HepG2 (cell line): Measurements from ENCODE around the gene KIF13A. TPM values are rescaled to one million over a fixed set of nuclear protein-coding genes. Genes with fewer than 3 reads are reported as not detected.

Source experiments
- CSRNP1 ChIP-seq: sonication (generic); formaldehyde crosslinking; IDR thresholded peaks from 2 replicates; pipeline ENCODE4 v1.8.1; 2023; ENCODE audit warnings: mild to moderate bottlenecking, missing genetic modification reagents
- FOXP4 ChIP-seq: sonication (generic); formaldehyde crosslinking; IDR thresholded peaks from 2 replicates; pipeline ENCODE4 v1.4.0; 2020; ENCODE audit warnings: missing genetic modification reagents
- HNF1B ChIP-seq: sonication (generic); formaldehyde crosslinking; IDR thresholded peaks from 2 replicates; pipeline ENCODE4 v1.5.1; 2020; ENCODE audit warnings: mild to moderate bottlenecking, moderate library complexity, missing genetic modification reagents
- KLF11 ChIP-seq: IDR thresholded peaks from 2 replicates; pipeline ENCODE4 v1.6.1; 2016; ENCODE audit warnings: missing compliant biosample characterization
- PITX1 ChIP-seq: sonication (generic); formaldehyde crosslinking; IDR thresholded peaks from 2 replicates; pipeline ENCODE4 v1.5.1; 2020; ENCODE audit warnings: mild to moderate bottlenecking, missing genetic modification reagents
- RFX1 ChIP-seq: fragments of 450-650 bp; IDR thresholded peaks from 2 replicates; pipeline ENCODE4 v1.6.1; 2017
- SKIL ChIP-seq: sonication (generic); formaldehyde crosslinking; IDR thresholded peaks from 2 replicates; pipeline ENCODE4 v1.8.0; 2022; ENCODE audit warnings: missing genetic modification reagents, mild to moderate bottlenecking, moderate library complexity, borderline replicate concordance
- WIZ ChIP-seq: sonication (generic); formaldehyde crosslinking; IDR thresholded peaks from 2 replicates; pipeline ENCODE4 v1.5.1; 2020; ENCODE audit warnings: mild to moderate bottlenecking, missing genetic modification reagents
- YY1 ChIP-seq: IDR thresholded peaks from 2 replicates; pipeline ENCODE4 v1.6.1; 2011; ENCODE audit warnings: low read length, low read depth, moderate library complexity, mild to moderate bottlenecking; ENCODE audit not compliant: insufficient read depth, insufficient replicate concordance
- ZMAT5 ChIP-seq: sonication (generic); formaldehyde crosslinking; IDR thresholded peaks from 2 replicates; pipeline ENCODE4 v1.5.0; 2020; ENCODE audit warnings: mild to moderate bottlenecking, low read depth, missing genetic modification reagents, borderline replicate concordance
- ZNF362 ChIP-seq: sonication (generic); formaldehyde crosslinking; IDR thresholded peaks from 2 replicates; pipeline ENCODE4 v1.4.0; 2020; ENCODE audit warnings: missing genetic modification reagents, mild to moderate bottlenecking, borderline replicate concordance
- ZNF839 ChIP-seq: sonication (generic); formaldehyde crosslinking; IDR thresholded peaks from 2 replicates; pipeline ENCODE4 v1.4.0; 2020; ENCODE audit warnings: missing genetic modification reagents, mild to moderate bottlenecking, borderline replicate concordance
- ZNF883 ChIP-seq: sonication (generic); formaldehyde crosslinking; IDR thresholded peaks from 2 replicates; pipeline ENCODE4 v1.5.1; 2020; ENCODE audit warnings: mild to moderate bottlenecking, missing genetic modification reagents; ENCODE audit errors: not compliant biosample characterization
- ZNF891 ChIP-seq: sonication (generic); formaldehyde crosslinking; IDR thresholded peaks from 2 replicates; pipeline ENCODE4 v1.5.0; 2020; ENCODE audit warnings: mild to moderate bottlenecking, missing genetic modification reagents
- ZUFSP ChIP-seq: sonication (generic); formaldehyde crosslinking; IDR thresholded peaks from 2 replicates; pipeline ENCODE4 v1.9.0; 2021; ENCODE audit warnings: missing genetic modification reagents, mild to moderate bottlenecking, borderline replicate concordance
- ZZZ3 ChIP-seq: sonication (generic); formaldehyde crosslinking; IDR thresholded peaks from 2 replicates; pipeline ENCODE4 v1.4.0; 2020; ENCODE audit warnings: missing genetic modification reagents, mild to moderate bottlenecking, borderline replicate concordance
- polyA plus RNA-seq, 8 experiments: library from polyadenylated mRNA; depleted of rRNA in 3 of 8; stranded (reverse) in 7 of 8; unstranded in 1 of 8; fragments of >200 nt; fragmentation: Illumina TruSeq in 4 of 8; extraction: Trizol in 4 of 8; gene quantifications; 2 replicates each; pipeline versions ENCODE4 v1.2.1 to v1.2.3, GENCODE V29; 2011 to 2016; ENCODE audit warnings: low read depth in 4 of 8, missing spikeins in 1 of 8, mixed read lengths in 1 of 8; ENCODE audit not compliant: insufficient read depth in 1 of 8
- total RNA-seq, 5 experiments: library from RNA; depleted of rRNA; stranded (reverse); fragments of >200 nt; fragmentation: Illumina TruSeq; extraction: Trizol; gene quantifications; 2 replicates each; pipeline ENCODE4 v1.2.3, GENCODE V29; 2016; ENCODE audit warnings: low read depth in 1 of 5

The KIF13A gene
- total and polyA plus RNA-seq, 2 of the 13 experiments (the other 11 are each of a cell fraction or from before 2014, with no cell fraction given) = 21.1 to 37.2 TPM

GRCh38 chr6:17932330-17932852 is 55.0 kb downstream of the KIF13A start (continued):
- TF ChIP-seq FOXP4 (CRISPR knock-in tag) (peak; percentile 97), YY1 (no peak), ZUFSP (CRISPR knock-in tag) (no peak), ZNF883 (CRISPR knock-in tag) (no peak), KLF11 (peak; percentile 56; the same call in 1 of the 2 replicates), ZMAT5 (CRISPR knock-in tag) (no peak), HNF1B (CRISPR knock-in tag) (peak; percentile 93), CSRNP1 (CRISPR knock-in tag) (no peak), ZZZ3 (CRISPR knock-in tag) (no peak), SKIL (CRISPR knock-in tag) (0 out of 2 replicates have a peak, but pooled peaks have one; percentile 25), ZNF891 (no peak), WIZ (no peak), ZNF362 (peak; percentile 88; the same call in 1 of the 2 replicates), PITX1 (CRISPR knock-in tag) (peak; percentile 59; the same call in 1 of the 2 replicates), ZNF839 (no peak), RFX1 (no peak)
